T-helper 22 cell (primary cell): ENCODE data around the gene SCD.

ENCODE experiments used
- DNase-seq: peaks from one replicate; pipeline ENCODE4 v3.0.0-alpha.2; 2020; ENCODE audit warnings: low read depth

Gene SCD

DNA sequence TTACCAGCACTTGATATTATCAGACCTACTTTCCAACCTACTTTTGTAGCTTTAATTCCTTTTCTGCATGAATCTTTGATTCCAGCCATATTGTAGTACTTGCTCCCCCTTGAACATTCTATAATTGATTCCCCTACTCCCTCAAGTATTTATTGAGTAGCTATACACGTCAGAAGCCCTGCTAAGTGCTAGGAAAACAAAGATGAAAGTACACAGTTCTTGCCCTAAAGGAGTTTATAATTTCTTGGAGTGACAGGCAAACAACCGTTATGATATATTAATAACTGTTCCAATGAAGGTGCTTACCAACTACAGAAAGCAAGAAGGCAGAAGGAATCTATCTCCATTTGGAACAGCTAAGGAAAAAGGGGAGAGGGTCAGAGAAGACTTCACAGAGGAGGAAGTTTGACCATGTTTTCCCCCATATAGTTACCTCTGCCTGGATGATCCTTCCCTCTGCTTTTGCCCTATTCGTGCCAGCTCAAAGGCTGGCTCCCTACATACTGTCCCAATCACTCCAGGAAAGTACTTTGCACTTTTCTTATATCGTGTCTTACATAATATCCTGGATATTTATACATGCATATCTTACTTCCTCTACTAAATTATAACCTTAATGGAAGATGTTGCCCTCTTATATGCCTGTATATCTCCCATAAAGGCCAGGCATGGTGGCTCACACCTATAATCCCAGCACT lies 54.7 kb downstream of the SCD start:
- DNase-seq: no peak

DNA sequence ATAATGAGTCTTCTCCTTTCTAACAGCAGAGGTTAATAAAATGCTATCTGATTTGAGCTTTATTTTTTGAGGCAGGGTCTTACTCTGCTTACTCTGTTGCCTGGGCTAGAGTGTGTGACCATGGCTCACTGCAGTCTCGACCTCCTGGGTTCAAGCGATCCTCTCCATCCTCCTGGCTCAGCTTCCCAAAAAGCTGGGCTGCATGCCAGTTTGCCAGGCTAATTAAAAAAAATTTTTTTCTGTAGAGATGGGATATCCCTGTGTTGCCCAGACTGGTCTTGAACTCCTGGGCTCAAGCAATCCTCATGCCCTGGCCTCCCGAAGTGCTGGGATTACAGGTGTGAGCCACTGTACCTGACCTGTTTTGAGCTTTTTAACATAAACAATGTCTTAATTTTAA lies 56.7 kb downstream of the SCD start:
- DNase-seq: no peak

DNA sequence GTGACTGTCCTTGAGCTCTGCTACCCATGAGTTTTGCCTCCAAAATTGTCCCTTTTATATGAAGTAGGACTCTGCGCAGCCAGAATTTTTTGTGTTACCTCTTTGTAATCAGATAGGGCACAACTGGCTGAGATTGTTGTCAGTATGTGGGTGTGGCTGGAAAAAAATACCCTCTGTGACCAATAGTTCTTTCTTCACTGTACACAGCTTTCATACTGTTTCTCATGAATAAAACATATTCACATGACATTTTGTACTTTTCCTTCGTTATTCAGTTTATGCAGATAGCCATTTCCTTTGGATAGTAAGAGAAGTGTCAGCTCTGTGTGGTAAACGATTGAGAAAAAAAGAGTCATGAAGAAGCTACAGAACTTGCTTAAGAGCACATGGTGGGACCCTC lies 66.1 kb downstream of the SCD start:
- DNase-seq: no peak
